OCI-LY3 (cell line): Measurements from ENCODE around the gene PUS7.
"Not testable (repeated sequence)": the region's sequence is repeated elsewhere in the genome, so short reads cannot be mapped to it uniquely, and the experiment has no call there.

Experiments
- H2AFZ ChIP-seq: fragments of 200-600, 300-600 bp; shearing (Covaris generic); 2 replicates; pipeline ENCODE4 v1.6.0; 2014; ENCODE audit warnings: antibody characterized with exemption, low read depth, low read length
- H3K27ac ChIP-seq: fragments of 200-600, 300-600 bp; sonication (generic); 2 replicates; pipeline ENCODE4 v1.5.1; 2014; ENCODE audit warnings: mild to moderate bottlenecking, low read length, moderate library complexity, mixed read lengths
- H3K27me3 ChIP-seq: fragments of 200-600, 300-600 bp; sonication (generic); 2 replicates; pipeline ENCODE4 v1.6.1; 2014; ENCODE audit warnings: low read depth, low read length, mixed read lengths
- H3K36me3 ChIP-seq: fragments of 200-600, 300-600 bp; sonication (generic); replicated peaks from 2 replicates; pipeline ENCODE3; 2014; ENCODE audit warnings: low read depth, low read length, mixed read lengths
- H3K4me1 ChIP-seq: fragments of 300-600, 200-600 bp; sonication (generic); 2 replicates; pipeline ENCODE4 v1.6.1; 2014; ENCODE audit warnings: low read length, mixed read lengths
- H3K4me2 ChIP-seq: fragments of 200-600, 300-600 bp; sonication (generic); 2 replicates; pipeline ENCODE4 v1.6.1; 2014; ENCODE audit warnings: low read length, mixed read lengths
- H3K4me3 ChIP-seq: fragments of 300-600, 200-600 bp; sonication (generic); 2 replicates; pipeline ENCODE4 v1.5.1; 2014; ENCODE audit warnings: antibody characterized with exemption, mild to moderate bottlenecking, low read length, moderate library complexity
- H3K79me2 ChIP-seq: fragments of 300-600, 200-600 bp; shearing (Covaris generic); 2 replicates; pipeline ENCODE4 v1.6.1; 2014; ENCODE audit warnings: mild to moderate bottlenecking, low read length, mixed read lengths
- H3K9ac ChIP-seq: fragments of 300-600, 200-600 bp; shearing (Covaris generic); 2 replicates; pipeline ENCODE4 v1.6.0; 2014; ENCODE audit warnings: mild to moderate bottlenecking, low read length, moderate library complexity
- H3K9me3 ChIP-seq: fragments of 200-600, 300-600 bp; shearing (Covaris generic); 2 replicates; pipeline ENCODE4 v1.6.1; 2014; ENCODE audit warnings: low read length, mixed read lengths; ENCODE audit not compliant: insufficient read depth
- H4K20me1 ChIP-seq: fragments of 200-600, 300-600 bp; sonication (generic); 2 replicates; pipeline ENCODE4 v1.6.1; 2016; ENCODE audit warnings: low read length, mixed read lengths; ENCODE audit not compliant: insufficient read depth
- CTCF ChIP-seq: fragments of 200-600, 300-600 bp; sonication (generic); IDR thresholded peaks from 2 replicates; pipeline ENCODE4 v1.5.1; 2014; ENCODE audit warnings: antibody characterized with exemption, low read length, low read depth
- EZH2phosphoT487 ChIP-seq: fragments of 200-600 bp; shearing (Covaris generic); IDR thresholded peaks from 2 replicates; pipeline ENCODE4 v1.6.1; 2018; ENCODE audit warnings: antibody characterized with exemption, mixed run types, low read depth

The PUS7 gene

DNA sequence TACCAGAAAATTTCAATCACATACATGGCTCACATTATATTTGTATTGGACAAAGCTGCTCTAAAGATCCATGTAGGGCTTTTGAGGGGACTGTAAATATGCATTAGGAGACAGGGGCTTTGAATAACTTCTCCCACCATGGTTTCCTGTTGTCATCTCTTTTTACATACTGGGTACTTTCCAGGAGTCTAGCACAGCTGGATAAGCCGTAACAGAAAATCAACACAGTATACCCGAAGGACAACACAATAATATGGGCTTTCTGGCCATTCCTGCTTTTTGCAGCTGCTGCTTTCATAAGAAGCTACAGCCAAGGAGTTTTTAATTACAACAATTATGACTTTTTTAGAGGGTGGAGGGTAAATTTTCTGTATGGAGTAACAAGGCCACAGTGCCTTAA, 70.0 kb downstream of the PUS7 start:
- Histone ChIP-seq H3K4me2 (no peak overlapping the region), H3K27ac (no peak overlapping the region), H3K4me3 (no peak overlapping the region), H3K9me3 (no peaks in the 10 kb centered on the region), H3K27me3 (no peaks in the 10 kb centered on the region), H3K36me3 (peaks cover 4% of the 10 kb centered on the region), H2AFZ (no peak overlapping the region), H3K4me1 (no peaks in the 10 kb centered on the region), H3K9ac (no peak overlapping the region), H3K79me2 (no peaks in the 10 kb centered on the region), H4K20me1 (no peaks in the 10 kb centered on the region)
- no peak for TF ChIP-seq EZH2phosphoT487
- no peak for TF ChIP-seq CTCF

- H3K9me3 ChIP-seq, H3K27ac ChIP-seq, H3K79me2 ChIP-seq, H3K4me1 ChIP-seq, H4K20me1 ChIP-seq, H3K36me3 ChIP-seq, H3K9ac ChIP-seq, H3K4me3 ChIP-seq, H3K27me3 ChIP-seq, H2AFZ ChIP-seq, H3K4me2 ChIP-seq: not testable (repeated sequence)
Measured at GRCh38 chr7:105450870-105451269, 71.2 kb downstream of the PUS7 start.

DNA sequence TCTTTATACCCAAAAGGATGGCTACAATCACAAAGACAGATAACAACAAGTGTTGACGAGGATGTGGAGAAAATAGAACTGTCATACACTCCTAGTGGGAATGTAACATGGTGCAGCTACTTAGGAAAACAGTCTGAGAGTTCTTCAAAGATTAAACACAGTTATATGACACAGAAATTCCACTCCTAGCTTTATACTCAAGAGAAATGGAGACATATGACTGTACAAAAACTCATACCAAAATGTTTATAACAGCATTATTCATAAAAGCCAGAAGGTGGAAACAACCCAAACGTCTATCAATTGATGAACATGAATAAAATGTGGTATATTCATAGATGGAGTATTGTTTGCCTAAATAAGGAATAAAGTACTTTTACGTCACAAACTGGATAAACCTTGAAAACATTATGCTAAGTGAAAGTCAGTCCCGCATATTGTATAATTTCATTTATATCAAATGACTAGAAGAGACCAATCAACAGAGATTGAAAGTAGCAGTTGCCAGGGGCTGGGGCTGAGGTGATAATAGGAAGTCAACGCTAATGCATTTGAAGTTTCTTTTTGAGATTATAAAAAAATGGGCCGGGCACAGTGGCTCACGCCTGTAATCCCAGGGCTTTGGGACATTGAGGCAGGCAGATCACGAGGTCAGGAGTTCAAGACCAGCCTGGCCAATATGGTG, 71.8 kb downstream of the PUS7 start:
- no peak overlapping the region for H3K4me3 ChIP-seq
- H2AFZ ChIP-seq: no peak overlapping the region
- no peak overlapping the region for H3K4me2 ChIP-seq
- no peak overlapping the region for H3K9ac ChIP-seq
- no peaks in the 10 kb centered on the region for H3K9me3 ChIP-seq
- no peaks in the 10 kb centered on the region for H4K20me1 ChIP-seq
- H3K36me3 ChIP-seq: no peaks in the 10 kb centered on the region
- H3K27ac ChIP-seq: no peak overlapping the region
- H3K27me3 ChIP-seq: no peaks in the 10 kb centered on the region
- TF ChIP-seq CTCF (no peak), EZH2phosphoT487 (no peak)
- H3K4me1 ChIP-seq: peaks cover under 1% of the 10 kb centered on the region; the same call in 1 of the 2 replicates
- no peaks in the 10 kb centered on the region for H3K79me2 ChIP-seq

DNA sequence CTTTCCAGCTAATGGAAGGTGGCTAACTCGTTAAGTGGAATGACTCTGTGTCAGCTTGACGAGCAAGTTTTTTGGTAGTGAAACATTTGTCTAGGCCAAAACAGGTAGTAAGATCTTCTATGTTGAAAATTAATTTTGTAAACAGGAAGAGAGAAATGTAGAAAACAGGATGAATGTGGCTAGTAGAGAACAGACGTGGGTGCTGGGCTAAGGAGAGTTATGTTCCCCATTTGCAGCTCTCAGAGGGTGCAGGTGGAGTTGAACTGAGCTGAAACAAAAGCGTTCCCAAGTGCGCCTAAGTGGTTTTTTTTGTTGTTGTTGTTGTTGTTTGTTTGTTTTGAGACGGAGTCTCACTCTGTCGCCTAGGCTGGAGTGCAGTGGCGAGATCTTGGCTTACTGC, 73.9 kb downstream of the PUS7 start:
- no peaks in the 10 kb centered on the region for H3K79me2 ChIP-seq
- peaks cover 11% of the 10 kb centered on the region for H3K4me1 ChIP-seq
- no peak for TF ChIP-seq EZH2phosphoT487
- no peak for TF ChIP-seq CTCF
- H3K4me2 ChIP-seq: no peak overlapping the region
- no peaks in the 10 kb centered on the region for H3K27me3 ChIP-seq
- H2AFZ ChIP-seq: no peak overlapping the region
- no peak overlapping the region for H3K27ac ChIP-seq
- no peak overlapping the region for H3K4me3 ChIP-seq
- no peak overlapping the region for H3K9ac ChIP-seq
- H3K36me3 ChIP-seq: no peaks in the 10 kb centered on the region
- no peaks in the 10 kb centered on the region for H3K9me3 ChIP-seq
- H4K20me1 ChIP-seq: no peaks in the 10 kb centered on the region
